NCI-H748 (cell line): ENCODE data around the gene SLC7A4.

Source experiments
- DNase-seq: peaks from one replicate; lab custom pipeline; 2025; ENCODE audit not compliant: unreplicated experiment; lab: John Stamatoyannopoulos, UW

Gene SLC7A4

DNA sequence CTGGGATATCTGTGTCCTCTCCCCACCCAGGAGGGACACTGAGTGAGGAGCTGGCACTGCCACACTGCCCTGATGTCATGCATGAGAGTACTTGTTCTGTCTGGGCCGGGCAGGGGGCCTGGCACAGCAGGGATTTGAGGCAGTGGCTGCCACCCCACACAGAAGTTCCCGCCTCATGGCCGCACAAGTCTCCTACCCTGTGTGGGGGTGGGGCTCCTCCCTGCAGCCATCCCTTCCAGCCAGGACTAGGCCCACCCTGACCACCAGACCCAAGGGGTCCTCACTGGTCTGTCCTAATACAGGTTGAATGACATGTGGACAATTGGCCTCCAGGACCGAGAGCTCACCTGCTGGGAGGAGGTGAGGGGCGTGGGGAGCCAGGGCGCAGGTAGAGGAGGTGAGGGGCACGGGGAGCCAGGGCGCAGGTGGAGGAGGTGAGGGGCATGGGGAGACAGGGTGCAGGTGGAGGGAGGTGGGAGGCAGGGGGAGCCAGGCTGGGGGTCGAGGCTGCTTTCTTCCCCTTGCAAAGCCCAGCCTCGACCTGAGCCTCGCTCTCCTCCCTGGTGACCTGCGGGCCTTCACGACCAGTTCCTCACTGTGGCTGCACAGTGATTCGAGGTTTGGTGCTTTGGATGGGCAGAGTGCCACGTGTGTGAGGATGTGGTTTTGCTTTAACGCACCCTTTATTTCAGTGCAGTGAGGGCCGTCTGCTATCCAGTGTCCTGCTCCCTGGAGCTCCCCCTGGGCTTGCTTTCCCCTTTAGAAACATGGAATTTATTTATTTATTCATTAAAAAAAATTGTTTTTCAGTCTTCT is 42.8 kb downstream of the SLC7A4 start:
- no peak for DNase-seq

DNA sequence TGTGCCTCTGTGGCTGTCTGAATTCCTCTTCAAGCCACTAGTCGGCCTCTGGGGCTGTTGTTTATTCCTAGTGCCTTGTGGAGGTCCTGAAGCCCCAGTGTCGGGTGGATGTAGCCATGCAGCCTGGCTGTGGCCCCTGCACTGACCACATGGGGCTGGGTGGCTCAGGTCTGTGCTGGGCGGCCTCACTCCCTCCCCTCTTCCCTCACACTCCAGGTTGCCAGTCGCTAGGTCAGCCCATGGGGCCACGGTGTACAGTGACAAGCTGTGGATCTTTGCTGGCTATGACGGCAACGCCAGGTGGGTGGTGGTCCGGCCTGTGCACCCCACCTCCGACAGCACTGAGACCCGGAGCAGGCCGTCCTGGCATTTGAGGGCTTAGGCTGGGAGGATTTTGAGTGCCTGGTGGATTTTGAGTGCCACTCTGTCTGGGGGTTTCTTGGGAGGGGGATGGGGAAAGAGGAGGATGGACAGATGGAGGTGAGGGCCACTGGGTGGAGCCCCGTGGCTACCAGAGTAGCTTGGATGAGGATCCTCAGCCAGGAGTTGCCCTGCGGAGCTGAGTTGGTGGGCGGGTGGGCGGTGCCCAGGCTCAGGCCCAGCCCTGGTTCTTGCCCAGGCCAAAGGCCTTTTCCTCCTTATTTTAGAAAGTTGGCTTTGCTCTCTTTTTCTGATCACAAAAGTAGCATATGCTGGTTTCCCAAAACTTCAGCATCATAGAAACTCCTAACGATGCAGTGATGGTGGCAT is 43.6 kb downstream of the SLC7A4 start:
- no peak for DNase-seq

DNA sequence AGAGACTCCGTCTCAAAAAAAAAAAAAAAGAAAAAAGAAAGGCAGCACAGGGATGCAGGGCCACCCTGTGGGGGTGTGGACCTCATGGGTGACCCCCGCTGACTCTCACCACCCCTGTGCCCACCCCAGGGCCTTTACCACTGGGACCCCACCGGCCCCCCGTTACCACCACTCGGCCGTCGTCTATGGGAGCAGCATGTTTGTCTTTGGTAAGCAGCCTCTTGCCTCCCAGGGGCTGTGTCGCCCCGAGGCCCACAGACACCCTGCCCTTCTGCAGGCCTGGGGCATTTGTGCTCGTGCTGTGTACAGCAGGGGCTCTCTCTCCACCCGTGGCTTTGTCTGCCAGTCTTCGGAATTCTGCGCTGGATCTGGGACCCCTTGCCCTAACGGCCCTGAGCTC is 45.0 kb downstream of the SLC7A4 start:
- no peak for DNase-seq

DNA sequence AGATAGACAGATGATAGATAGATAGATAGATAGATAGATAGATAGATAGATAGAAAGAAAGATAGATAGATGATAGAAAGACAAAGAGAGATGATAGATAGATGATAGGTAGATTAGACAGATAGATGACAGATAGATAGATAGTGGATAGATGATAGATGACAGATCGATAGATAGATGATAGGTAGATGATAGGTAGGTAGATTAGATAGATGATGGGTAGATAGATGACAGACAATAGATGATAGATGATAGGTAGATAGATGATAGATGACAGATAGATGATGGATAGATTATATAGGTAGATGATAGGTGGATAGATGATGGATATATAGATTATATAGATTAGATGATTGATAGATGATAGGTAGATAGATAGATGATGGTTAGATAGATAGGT is 46.0 kb downstream of the SLC7A4 start:
- no peak for DNase-seq

DNA sequence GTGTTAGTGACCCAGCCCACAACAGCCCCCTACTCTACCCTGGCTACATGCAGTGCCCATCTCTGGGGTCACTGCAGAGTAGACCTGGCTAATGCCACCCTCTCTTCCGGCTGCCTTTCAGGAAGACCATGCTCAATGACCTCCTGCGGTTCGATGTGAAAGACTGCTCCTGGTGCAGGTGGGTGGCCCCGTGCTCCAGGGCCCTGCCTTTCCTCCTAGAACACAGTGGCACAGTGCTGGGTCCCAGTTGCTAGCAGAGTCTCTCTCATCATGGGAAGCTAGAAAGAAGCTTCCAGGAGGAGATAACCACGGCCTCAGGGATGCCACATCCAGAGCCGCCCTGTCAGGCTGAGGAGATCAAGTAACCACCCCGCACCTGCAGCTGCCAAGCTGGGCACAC is 46.6 kb downstream of the SLC7A4 start:
- no peak for DNase-seq

DNA sequence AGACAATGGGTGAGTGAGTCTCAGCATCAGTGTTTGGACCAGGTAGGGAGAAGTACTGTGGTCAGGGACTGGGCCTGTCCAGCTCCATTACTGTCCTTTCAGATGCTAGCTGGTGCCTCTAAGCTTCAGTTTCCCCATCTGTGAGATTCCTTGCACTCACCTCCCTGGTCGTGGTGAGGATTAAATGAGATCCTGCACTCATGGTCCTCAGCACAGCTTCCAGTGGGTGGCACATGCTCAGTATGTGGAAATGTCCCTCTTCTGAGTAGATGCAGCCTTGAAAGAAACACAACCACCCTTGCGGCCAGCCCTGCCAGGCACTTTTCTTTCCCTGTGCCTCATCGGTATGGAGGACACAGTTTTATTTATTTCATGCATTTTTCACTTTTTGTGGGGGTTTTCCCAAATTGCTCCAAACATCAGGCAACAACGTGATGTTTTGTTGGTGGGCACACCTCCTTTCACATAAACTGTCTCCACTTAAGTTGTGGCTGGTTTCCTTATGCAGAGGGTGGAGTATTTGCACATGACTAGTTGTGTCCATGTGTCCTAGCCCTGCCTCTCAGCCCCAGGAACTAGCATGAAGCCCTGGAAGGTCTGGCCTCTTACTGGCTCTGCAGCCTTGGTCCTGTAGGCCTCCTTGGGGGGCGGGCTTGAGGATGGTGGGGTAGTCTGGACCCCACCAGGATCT is 49.1 kb downstream of the SLC7A4 start:
- DNase-seq: no peak

DNA sequence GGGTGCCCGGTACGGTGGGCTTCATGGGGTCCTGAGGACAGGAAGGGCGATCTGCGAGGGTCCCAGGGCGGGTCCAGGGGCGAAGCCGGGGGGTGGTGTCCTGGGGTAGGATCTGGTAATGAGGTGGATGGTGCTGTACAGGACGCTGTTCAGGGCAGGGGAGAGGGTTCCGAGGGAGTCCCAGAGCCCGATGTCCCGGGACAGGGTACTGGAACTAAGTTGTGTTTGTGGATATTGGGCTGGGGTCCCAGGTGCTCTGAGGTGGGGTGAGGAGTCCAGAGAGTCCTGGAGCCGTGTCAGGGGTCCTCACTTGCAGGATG is 49.8 kb downstream of the SLC7A4 start:
- no peak for DNase-seq

DNA sequence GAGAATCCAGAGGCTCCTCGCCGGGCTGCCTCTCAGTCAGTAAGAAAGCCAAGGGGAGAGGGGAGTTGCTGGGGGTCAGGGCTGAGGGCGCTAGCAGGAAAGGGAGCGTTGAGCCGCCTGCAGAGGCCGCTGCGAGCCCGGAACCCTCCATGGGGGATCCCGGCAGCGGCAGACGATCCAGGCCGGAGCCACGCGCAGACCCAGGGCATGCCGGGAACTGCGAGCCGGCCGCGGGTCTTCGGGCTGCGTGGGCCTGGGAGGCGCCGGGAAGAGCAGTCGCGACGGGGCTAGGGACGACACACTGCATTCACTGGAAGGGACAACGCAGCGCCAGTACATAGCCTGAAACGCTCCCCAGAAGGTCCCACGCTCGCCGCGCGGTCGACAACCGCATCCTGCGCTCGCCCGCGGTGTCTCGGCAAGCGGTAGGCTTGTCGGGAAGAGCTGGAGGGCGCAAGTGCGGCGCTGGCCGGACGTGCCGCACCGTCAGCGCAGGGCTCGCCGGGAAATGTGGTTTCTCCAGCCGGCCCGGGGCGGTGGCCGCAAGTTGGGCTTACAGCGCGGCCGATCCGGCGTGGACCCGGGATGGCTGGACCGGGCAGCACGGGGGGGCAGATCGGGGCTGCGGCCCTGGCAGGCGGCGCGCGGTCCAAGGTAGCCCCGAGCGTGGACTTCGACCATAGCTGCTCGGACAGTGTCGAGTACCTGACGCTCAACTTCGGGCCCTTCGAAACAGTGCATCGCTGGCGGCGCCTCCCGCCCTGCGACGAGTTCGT is 50.4 kb downstream of the SLC7A4 start, which contains the start of gene LZTR1:
TSS of gene LZTR1 (plus strand) at position 511 of the 776 bp plus-strand sequence. CDS start at position 586, 75 bp downstream.
- peak; percentile 71 for DNase-seq

DNA sequence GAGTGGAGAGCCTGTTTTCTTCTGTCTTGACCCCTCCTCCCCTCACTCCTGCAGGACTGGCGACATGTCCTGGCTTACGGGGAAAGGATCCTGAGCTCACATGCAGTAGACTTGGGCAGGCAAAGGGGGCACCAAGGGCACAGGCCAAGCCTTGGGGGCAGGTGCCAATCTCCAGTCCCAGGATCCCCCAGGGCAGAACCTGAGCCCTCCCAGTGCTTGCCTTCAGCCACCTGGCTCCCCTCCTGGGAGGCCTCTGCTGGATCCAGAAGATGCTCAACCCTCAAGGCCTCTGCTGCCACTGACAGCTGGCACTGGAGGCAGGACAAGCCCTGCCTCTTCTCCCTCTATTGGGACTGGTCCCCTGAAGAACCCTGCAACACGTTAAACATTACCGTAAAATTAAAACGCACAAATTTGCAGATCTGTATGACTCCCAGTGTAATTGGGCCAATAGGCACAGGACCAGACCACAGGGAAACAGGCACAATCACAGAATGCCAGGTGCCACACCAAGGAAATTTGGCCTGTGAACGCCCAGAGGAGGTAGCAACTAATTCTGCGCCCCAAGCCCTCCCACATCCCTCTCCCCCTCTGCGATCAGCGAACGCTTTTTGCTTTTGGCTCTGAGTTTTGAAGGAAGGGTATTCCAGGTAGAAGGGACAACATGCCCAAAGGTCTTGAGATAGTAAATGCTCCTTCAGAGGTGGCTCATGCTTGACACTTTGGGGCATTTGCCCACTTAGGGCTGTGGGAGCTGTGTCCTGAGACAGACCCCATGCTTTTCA is 51.2 kb downstream of the SLC7A4 start:
- DNase-seq: no peak

DNA sequence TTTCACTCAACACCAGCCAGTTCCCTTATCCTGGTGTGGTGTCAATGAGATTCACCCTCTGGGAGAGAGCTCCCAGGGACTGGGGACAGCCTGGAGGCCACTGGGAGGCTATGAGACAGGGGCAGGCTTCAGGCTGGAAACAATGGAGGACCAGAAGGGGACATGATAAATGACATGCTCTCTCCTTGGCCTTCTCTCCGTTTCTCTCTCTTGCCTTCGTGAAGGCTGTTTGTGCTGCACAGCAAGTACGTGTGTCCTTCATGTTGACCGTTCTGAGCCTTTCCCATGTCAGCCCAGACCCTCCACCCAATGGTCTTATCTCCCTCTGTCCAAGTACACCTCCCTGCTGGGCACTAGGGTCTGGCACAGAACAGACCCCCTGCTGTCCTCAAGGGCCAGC is 51.8 kb downstream of the SLC7A4 start:
- no peak for DNase-seq

DNA sequence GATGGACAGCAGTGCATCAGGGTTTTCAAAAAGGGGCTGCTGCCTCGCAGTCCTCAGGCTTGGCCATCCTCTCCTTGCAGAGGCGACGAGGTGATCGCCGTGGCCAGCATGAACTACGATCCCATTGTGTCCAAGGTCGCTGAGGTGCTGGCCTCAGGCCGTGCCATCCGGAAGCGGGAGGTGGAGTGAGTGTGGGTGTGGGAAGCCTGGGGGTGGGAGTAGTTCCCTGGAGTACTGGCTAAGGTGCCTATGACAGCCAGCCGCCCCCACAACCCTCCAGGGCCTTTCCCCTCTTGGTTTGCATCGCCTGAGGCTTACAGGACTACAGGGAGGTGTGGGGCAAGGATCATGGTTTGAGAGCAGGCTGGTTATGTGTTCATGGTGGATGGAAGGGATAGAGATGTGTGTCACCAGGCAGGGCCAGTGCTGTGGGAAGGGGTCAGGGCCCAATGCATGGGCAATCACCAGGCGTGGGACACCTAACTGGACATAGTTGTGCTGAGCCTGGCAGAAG is 52.4 kb downstream of the SLC7A4 start:
- DNase-seq: no peak

DNA sequence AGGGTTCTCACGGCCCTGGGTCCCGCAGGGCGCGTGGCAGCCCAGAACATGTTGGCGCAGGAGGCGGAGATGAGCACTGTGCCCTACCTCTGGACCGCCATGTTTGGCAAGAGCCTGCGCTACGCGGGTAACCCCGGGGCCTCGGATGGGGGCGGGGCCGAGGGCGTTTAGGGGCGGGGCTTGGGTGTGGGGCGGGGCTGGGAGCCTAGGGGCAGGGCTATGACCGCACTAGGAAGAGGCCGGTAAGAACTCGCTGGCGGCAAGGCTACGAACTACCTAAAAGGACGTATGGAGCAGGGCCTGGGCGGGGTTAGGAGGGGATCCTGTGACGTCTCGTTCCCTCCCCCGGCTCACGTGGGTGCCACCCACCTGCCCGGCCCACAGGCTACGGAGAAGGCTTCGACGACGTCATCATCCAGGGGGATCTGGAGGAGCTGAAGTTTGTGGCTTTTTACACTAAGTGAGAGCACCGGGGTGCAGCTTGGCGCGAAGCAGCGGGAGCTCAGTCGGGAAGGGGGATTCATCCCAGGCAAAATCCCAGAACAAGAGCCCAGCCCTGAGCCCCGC is 53.0 kb downstream of the SLC7A4 start:
- peak; percentile 77 for DNase-seq
